ENCODE measurements around the gene PLEKHG2. TPM values are rescaled to one million over a fixed set of nuclear protein-coding genes. Genes with fewer than 3 reads are reported as not detected.
"Not testable (repeated sequence)": the region's sequence is repeated elsewhere in the genome, so short reads cannot be mapped to it uniquely, and the experiment has no call there.

The PLEKHG2 gene, protein sequence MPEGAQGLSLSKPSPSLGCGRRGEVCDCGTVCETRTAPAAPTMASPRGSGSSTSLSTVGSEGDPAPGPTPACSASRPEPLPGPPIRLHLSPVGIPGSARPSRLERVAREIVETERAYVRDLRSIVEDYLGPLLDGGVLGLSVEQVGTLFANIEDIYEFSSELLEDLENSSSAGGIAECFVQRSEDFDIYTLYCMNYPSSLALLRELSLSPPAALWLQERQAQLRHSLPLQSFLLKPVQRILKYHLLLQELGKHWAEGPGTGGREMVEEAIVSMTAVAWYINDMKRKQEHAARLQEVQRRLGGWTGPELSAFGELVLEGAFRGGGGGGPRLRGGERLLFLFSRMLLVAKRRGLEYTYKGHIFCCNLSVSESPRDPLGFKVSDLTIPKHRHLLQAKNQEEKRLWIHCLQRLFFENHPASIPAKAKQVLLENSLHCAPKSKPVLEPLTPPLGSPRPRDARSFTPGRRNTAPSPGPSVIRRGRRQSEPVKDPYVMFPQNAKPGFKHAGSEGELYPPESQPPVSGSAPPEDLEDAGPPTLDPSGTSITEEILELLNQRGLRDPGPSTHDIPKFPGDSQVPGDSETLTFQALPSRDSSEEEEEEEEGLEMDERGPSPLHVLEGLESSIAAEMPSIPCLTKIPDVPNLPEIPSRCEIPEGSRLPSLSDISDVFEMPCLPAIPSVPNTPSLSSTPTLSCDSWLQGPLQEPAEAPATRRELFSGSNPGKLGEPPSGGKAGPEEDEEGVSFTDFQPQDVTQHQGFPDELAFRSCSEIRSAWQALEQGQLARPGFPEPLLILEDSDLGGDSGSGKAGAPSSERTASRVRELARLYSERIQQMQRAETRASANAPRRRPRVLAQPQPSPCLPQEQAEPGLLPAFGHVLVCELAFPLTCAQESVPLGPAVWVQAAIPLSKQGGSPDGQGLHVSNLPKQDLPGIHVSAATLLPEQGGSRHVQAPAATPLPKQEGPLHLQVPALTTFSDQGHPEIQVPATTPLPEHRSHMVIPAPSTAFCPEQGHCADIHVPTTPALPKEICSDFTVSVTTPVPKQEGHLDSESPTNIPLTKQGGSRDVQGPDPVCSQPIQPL (N-terminal part only)
- 6.5 TPM for polyA plus RNA-seq

DNA sequence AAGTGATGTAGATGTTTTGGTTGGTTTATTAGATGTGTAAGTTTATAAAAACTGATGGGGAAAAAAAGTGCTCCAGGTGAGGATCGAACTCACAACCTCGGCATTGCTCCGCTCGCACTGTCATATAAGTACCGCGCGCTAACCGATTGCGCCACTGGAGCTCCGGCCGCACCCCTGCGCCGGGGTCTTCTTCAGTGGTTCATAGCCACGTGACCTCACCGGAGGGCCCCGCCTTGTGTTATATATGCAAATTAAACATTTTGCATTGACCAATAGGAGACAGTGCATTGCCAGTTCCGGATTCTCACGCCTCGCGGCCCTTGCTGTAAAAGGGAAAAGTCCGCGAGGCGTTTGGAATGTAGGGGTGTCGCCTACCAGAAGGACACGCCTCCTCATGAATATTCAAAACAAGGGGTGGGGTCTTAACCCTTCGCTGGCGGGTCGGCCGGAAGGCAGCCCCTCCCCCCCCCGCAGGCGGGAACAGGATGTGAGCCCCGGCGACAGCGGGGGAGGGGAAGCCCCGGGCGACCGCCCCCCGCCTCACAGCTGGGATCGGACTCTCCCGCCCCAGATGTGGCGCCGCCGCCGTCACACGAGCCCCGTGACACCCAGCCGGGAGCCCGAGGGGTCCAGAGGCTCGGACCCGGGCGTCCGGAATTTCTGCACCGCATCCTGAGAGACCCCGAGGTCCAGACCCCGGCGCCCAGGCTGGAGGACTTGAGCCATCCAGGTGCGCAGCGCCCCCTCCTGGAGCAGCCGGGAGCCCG, at the start of gene PLEKHG2:
Gene PLEKHG2 (plus strand): TSS at position 570 of the 767 bp plus-strand sequence. CDS start 1,418 bp downstream, outside the sequence.
- peaks cover 15% of the 10 kb centered on the region for H3K36me3 Mint-ChIP-seq
- H3K4me1 Mint-ChIP-seq: peaks cover 23 to 25% (median 24%) of the 10 kb centered on the region in 3 donors
- H3K27me3 Mint-ChIP-seq: peaks cover 2% of the 10 kb centered on the region
- peak within 1 kb of the TSS; percentile 94 to 97 (median 96) for H3K4me3 Mint-ChIP-seq
- peak within 1 kb of the TSS; percentile 100 for H3K27ac Mint-ChIP-seq
- peaks cover 0 to 2% (median 0%) of the 10 kb centered on the region in 3 donors for H3K9me3 Mint-ChIP-seq

GRCh38 chr19:39362682-39363657, 49.5 kb upstream of the PLEKHG2 start:
- H3K4me1 Mint-ChIP-seq: peaks cover 22 to 24% (median 22%) of the 10 kb centered on the region in 3 donors

GRCh38 chr19:39363901-39364457, 48.5 kb upstream of the PLEKHG2 start:
- no peaks in the 10 kb centered on the region for H3K9me3 Mint-ChIP-seq
- peak overlapping the region; percentile 88 to 93 (median 89) for H3K27ac Mint-ChIP-seq
- peaks cover 6% of the 10 kb centered on the region for H3K36me3 Mint-ChIP-seq
- H3K27me3 Mint-ChIP-seq: no peaks in the 10 kb centered on the region
- peak overlapping the region; percentile 5 to 88 (median 44) for H3K4me3 Mint-ChIP-seq
- H3K4me1 Mint-ChIP-seq: peaks cover 22 to 24% (median 22%) of the 10 kb centered on the region in 3 donors

More at GRCh38 chr19:39362682-39363657, 49.5 kb upstream of the PLEKHG2 start:
- H3K9me3 Mint-ChIP-seq: no peaks in the 10 kb centered on the region
- H3K27ac Mint-ChIP-seq: peak overlapping the region; percentile 86 to 93 (median 88)
- H3K36me3 Mint-ChIP-seq: peaks cover 6% of the 10 kb centered on the region
- peak overlapping the region in 2 of 4 donors; percentile 82 to 88 for H3K4me3 Mint-ChIP-seq
- H3K27me3 Mint-ChIP-seq: no peaks in the 10 kb centered on the region

GRCh38 chr19:39365531-39365930, 46.9 kb upstream of the PLEKHG2 start:
- Mint-ChIP-seq H3K27ac (no peak overlapping the region), H3K36me3 (peaks cover 3% of the 10 kb centered on the region), H3K27me3 (no peaks in the 10 kb centered on the region)

DNA sequence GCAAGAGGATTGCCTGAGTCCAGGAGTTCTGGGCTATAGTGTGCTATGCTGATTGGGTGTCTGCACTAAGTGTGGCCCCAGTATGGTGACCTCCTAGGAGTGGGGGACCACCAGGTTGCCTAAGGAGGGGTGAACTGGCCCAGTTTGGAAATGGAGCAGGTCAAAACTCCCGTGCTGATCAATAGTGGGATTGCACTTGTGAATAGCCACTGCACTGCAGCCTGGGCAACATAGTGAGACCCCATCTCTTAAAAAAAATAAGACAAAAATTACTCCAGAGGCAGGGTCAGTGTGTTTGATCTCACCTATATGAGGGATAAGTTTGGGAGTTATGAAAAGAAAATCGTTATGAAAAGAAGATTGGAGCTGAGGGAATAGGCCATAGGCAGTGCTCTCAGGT, 43.3 kb upstream of the PLEKHG2 start:
- no peaks in the 10 kb centered on the region for H3K27me3 Mint-ChIP-seq
- peak overlapping the region in 1 of 3 donors; percentile 14 for H3K27ac Mint-ChIP-seq
- H3K4me3 Mint-ChIP-seq: no peak overlapping the region
- H3K9me3 Mint-ChIP-seq: no peaks in the 10 kb centered on the region
- H3K36me3 Mint-ChIP-seq: peaks cover 3% of the 10 kb centered on the region
- peaks cover 6 to 10% (median 9%) of the 10 kb centered on the region in 3 donors for H3K4me1 Mint-ChIP-seq

More at GRCh38 chr19:39365531-39365930, 46.9 kb upstream of the PLEKHG2 start:
- H3K4me3 Mint-ChIP-seq: no peak overlapping the region
- H3K9me3 Mint-ChIP-seq: no peaks in the 10 kb centered on the region
- peaks cover 20 to 22% (median 22%) of the 10 kb centered on the region in 3 donors for H3K4me1 Mint-ChIP-seq

GRCh38 chr19:39370735-39371134, 41.7 kb upstream of the PLEKHG2 start:
- Mint-ChIP-seq H3K9me3 (no peaks in the 10 kb centered on the region), H3K4me1 (peaks cover 2 to 4% (median 3%) of the 10 kb centered on the region in 3 donors), H3K27me3 (no peaks in the 10 kb centered on the region), H3K4me3 (no peak overlapping the region), H3K36me3 (peaks cover 3% of the 10 kb centered on the region), H3K27ac (no peak overlapping the region)

- Mint-ChIP-seq H3K9me3 (no peaks in the 10 kb centered on the region), H3K36me3 (peaks cover 3% of the 10 kb centered on the region), H3K27ac (peak overlapping the region in 2 of 3 donors; percentile 22 to 59), H3K27me3 (no peaks in the 10 kb centered on the region), H3K4me1 (peaks cover 2 to 4% (median 3%) of the 10 kb centered on the region in 3 donors), H3K4me3 (no peak overlapping the region)
These were observed 40.2 kb upstream of the PLEKHG2 start for GRCh38 chr19:39372047-39372802.

GRCh38 chr19:39372941-39373340, 39.5 kb upstream of the PLEKHG2 start:
- no peak overlapping the region for H3K27ac Mint-ChIP-seq
- H3K4me1 Mint-ChIP-seq: peaks cover 2 to 4% (median 3%) of the 10 kb centered on the region in 3 donors
- H3K9me3 Mint-ChIP-seq: no peaks in the 10 kb centered on the region
- no peak overlapping the region for H3K4me3 Mint-ChIP-seq
- no peaks in the 10 kb centered on the region for H3K27me3 Mint-ChIP-seq
- H3K36me3 Mint-ChIP-seq: peaks cover 3% of the 10 kb centered on the region

- no peaks in the 10 kb centered on the region for H3K9me3 Mint-ChIP-seq
- H3K4me3 Mint-ChIP-seq: no peak overlapping the region
- peaks cover 6% of the 10 kb centered on the region for H3K36me3 Mint-ChIP-seq
- no peak overlapping the region for H3K27ac Mint-ChIP-seq
- H3K27me3 Mint-ChIP-seq: no peaks in the 10 kb centered on the region
- peaks cover 2 to 4% (median 3%) of the 10 kb centered on the region in 3 donors for H3K4me1 Mint-ChIP-seq
These were observed 36.5 kb upstream of the PLEKHG2 start for GRCh38 chr19:39375929-39376328.

- Mint-ChIP-seq H3K9me3 (no peaks in the 10 kb centered on the region), H3K27ac (peak overlapping the region in 1 of 3 donors; percentile 77), H3K27me3 (no peaks in the 10 kb centered on the region), H3K36me3 (peaks cover 6% of the 10 kb centered on the region), H3K4me3 (no peak overlapping the region), H3K4me1 (peaks cover 0 to 6% (median 4%) of the 10 kb centered on the region in 3 donors)
These were observed 34.8 kb upstream of the PLEKHG2 start for GRCh38 chr19:39377373-39378362.

GRCh38 chr19:39379366-39379765, 33.1 kb upstream of the PLEKHG2 start:
- H3K9me3 Mint-ChIP-seq, H3K27me3 Mint-ChIP-seq, H3K4me3 Mint-ChIP-seq, H3K36me3 Mint-ChIP-seq, H3K4me1 Mint-ChIP-seq: not testable (repeated sequence)
- H3K27ac Mint-ChIP-seq: peak overlapping the region in 1 of 3 donors; percentile 15

All from IgD-negative memory B cell (primary cell).